Erythroblast (primary cell): Measurements from ENCODE around the gene ADCY6.

Experiments
- GATA1 ChIP-seq: IDR thresholded peaks from 2 replicates; pipeline ENCODE4 v1.6.1; 2011; ENCODE audit warnings: low read depth, mild to moderate bottlenecking, control low read depth, low read length, moderate library complexity
- POLR2A ChIP-seq: IDR thresholded peaks from 2 replicates; pipeline ENCODE4 v1.6.1; 2011; ENCODE audit warnings: mild to moderate bottlenecking, low read length

DNA sequence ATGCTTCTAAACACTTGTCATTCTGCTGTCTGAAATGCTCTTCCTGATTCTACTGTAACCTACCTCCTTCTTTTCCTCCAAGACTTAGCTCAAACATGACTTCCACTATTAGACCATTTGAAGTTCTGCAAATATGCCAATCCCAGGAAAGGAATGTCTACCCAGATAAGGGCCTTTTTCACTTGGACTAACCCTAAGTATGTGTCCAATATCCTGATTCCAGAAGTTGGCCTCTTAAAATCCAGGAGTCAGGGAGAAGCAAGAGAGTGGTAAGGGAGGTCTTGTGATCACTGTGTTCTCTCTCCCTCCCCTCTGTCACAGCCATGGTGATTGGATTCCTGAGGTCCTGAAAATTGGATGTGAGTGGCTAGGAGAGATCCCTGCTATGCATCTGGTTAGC lies 30.2 kb downstream of the ADCY6 start:
- TF ChIP-seq POLR2A, result no peak
- no peak for TF ChIP-seq GATA1
